HS-27A (cell line): Measurements from ENCODE around the gene CDKN2D.

ENCODE experiments used
- DNase-seq: peaks from one replicate; pipeline ENCODE4 v3.0.0-alpha.2; 2012; ENCODE audit warnings: low read depth, missing footprints

CDKN2D gene

GRCh38 chr19:10520652-10521318 is 48.0 kb downstream of the CDKN2D start:
- no peak for DNase-seq

- no peak for DNase-seq
Observed at GRCh38 chr19:10519421-10519820, 49.4 kb downstream of the CDKN2D start.

GRCh38 chr19:10518444-10519361 is 50.1 kb downstream of the CDKN2D start:
- no peak for DNase-seq

- DNase-seq: no peak
Observed at GRCh38 chr19:10517760-10518443, 50.9 kb downstream of the CDKN2D start.

GRCh38 chr19:10517361-10517759 is 51.4 kb downstream of the CDKN2D start, which contains the start of gene S1PR5:
S1PR5 (minus strand) TSS chr19:10517447; CDS start chr19:10515011, 2,436 bp downstream.
- DNase-seq: no peak

GRCh38 chr19:10516671-10517286 is 52.0 kb downstream of the CDKN2D start:
- no peak for DNase-seq
